Hematopoietic multipotent progenitor cell treated with erythropoietin and hydrocortisone succinate and interleukin-3 and kit ligand, for 6 days (in vitro differentiated cells): ENCODE data around the gene WDR33.
"Not testable (repeated sequence)": the region's sequence is repeated elsewhere in the genome, so short reads cannot be mapped to it uniquely, and the experiment has no call there.

Experiments
- DNase-seq: peaks from one replicate; pipeline ENCODE4 v3.0.0-alpha.2; 2015

WDR33 gene

DNA sequence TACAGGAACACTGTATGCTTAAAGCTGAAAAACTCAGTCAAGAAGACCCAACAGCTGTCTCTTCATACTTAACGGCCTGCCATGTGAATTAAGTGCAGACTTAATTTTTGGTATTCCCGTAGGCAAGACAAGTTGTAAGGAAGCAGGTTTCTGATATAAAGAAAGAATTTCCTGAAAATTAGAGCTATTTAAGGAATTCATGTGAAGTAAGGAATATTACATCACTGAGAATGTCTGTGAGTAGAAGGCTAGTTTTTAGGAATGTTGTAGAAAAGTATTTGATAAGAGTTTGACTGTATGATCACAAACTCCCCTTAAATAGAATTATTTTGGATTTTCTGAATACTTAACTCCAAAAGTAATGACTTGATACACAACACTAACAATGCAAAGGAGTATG lies 51.0 kb downstream of the WDR33 start:
- no peak for DNase-seq

- DNase-seq, result peak; percentile 13
Measured at GRCh38 chr2:127754186-127754585, 56.8 kb downstream of the WDR33 start.

GRCh38 chr2:127753374-127753773 lies 57.6 kb downstream of the WDR33 start:
- DNase-seq, result no peak

DNA sequence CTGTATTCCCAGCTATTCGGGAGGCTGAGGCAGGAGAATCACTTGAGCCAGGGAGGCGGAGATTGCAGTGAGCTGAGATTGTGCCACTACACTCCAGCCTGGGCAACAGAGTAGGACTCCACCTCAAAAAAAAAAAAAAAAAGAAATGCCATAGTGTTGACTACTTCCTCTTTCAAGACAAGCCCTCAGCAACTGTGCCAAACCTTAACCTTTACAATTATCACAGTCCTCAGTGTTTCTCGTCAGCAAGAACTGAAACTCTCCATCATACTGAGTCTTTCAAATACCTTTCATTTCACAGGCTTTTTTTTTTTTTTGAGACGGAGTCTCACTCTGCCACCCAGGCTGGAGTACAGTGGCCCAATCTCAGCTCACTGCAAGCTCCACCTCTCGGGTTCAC lies 61.4 kb downstream of the WDR33 start:
- not testable (repeated sequence) for DNase-seq

DNA sequence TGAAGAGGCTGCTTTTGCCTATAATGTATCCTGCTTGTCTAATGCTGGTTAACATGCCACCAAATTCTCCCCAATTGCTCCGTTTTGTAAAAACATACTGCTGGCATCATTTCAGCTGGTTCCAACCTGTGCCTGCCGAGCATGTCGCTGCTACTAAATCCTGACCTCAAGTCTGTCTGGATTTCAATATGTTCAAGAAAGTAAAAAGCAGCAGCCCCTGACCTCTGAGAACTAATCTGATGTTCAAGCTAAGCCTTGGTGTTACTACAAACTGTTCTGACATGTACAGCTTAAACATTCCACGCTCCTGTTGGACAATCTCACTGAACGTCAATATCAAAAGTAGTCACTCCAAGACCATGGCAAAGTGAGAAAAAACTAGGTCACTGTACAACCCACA lies 63.4 kb downstream of the WDR33 start:
- no peak for DNase-seq

GRCh38 chr2:127743477-127744026 lies 67.4 kb downstream of the WDR33 start:
- no peak for DNase-seq

- no peak for DNase-seq
Measured at GRCh38 chr2:127740665-127741288, 70.2 kb downstream of the WDR33 start.

- DNase-seq, result no peak
Measured at GRCh38 chr2:127739800-127740199, 71.2 kb downstream of the WDR33 start.

GRCh38 chr2:127737892-127738291 lies 73.1 kb downstream of the WDR33 start:
- DNase-seq, result no peak

GRCh38 chr2:127735537-127736399 lies 75.2 kb downstream of the WDR33 start:
- no peak for DNase-seq

DNA sequence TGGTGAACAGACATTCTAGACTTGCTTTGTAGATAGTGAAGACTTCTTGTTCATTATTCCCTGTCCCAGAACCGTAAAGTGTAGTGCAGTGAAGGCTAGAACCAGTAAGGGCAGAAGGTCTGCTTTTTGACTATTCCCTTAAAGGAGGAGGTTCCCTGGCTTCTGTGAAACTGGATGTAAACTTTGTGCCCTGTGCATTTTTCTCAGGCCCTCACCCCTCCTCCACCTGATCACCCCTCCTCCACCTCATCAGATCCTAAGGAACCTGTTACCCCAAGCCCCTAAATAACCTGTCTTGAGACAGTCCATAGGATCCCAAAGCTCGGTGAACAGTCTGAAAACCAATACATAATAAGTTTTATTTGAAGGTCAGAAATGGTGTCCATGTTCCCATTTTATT lies 75.9 kb downstream of the WDR33 start:
- DNase-seq, result no peak

GRCh38 chr2:127733816-127734537 lies 77.0 kb downstream of the WDR33 start:
- DNase-seq, result no peak

GRCh38 chr2:127733113-127733815 lies 77.7 kb downstream of the WDR33 start:
- DNase-seq, result no peak

DNA sequence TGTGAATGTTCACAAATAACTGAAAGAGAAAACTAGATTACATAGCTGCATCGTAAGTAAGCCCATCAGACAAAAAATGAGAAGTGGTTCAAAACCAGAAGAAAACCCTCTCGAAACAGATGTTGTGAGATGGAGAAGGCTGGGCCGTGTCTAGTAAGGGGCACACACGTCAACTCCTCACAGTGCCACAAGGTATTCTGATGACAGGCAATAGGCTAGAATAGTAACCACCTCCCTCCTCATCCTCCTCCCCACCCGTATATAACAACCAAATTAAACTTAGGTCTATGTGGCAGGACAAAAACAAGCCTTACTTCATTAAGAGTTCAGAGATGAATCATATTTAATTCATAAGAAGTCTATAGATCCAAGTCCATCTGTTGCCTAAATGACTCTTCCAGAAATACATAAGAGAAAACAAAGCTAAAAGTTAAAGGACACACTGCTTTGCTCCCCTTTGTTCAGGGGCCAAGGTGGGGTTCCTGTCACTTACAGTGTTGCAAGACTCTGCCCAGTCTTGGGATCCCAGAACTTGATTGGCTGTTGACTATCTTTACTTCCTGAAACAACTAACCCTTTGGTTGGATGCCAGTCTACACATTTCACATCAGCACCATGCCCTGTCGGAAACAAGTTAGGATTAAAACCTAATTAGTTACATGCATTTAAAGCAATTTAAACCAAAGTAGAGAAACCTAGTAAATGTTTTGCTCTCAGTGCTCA lies 84.7 kb downstream of the WDR33 start:
- no peak for DNase-seq

DNA sequence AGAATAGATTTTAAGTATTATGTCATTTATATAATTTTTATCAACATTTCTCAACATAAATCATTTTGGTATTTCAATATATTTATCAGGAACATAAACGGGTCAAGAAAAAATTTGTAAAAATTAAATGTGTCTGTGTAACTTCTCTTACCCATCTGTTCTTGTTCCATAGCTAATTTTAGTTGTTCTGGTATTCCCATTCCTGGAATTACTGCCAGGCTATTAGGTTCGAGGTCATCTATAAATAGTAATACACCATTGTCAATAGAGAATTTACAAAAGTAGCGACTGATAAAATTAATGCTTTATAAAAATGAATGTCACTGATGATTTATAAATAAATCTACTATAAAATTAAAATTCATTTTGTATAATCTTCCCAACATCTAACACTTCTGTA lies 88.2 kb downstream of the WDR33 start:
- DNase-seq, result no peak

DNA sequence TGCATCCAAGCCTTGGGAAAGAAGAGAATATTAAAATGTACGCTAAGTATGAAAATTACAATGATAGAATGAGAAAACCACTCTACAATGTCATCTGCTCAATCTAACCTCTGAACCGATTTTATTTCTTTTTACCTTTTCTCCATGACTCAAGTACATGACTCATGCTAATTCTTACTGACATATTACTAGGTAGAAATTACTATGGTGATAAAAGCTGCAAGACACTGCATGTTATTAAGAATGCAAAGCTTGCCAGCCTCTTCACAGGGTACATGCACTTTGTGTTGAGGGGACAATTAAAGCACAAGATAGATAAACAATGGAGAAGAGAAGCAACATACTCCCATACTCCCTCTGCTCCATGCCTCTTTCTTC lies 89.0 kb downstream of the WDR33 start:
- DNase-seq, result no peak

GRCh38 chr2:127721311-127721977 lies 89.5 kb downstream of the WDR33 start:
- DNase-seq, result no peak

GRCh38 chr2:127719301-127720218 lies 91.4 kb downstream of the WDR33 start:
- no peak for DNase-seq

- no peak for DNase-seq
Measured at GRCh38 chr2:127718271-127718670, 92.7 kb downstream of the WDR33 start.

DNA sequence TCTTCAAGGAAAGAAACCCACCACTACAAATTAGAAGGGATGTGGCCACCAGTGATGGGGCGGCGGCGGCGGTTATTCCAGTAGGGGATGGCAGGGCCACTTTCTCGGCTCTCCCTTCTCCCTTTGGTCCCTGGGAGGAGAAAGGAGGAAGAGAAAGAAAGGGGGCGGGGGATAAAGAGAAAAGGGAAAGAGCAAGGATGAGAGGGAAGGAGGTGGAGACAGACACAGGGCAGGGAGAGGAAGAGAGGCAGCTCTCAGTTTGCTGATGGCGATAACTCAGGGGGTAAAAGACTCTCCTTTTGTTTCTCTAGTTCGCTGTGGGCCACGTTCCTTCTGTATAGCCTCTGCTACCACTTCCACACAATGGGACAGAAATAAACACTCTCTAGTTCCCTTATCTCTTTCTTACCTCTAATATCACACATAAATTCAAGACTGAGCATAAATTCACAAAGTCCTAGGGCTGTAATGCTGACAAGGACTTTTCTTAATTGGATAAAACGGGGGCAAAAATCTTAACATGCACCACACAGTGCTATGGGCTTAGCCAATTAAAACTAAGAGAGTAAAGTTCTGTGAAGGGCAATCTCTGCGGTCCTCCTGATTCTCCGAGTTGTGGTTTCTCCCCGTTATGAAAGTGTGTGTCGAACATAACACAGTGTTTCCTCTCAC lies 95.1 kb downstream of the WDR33 start:
- DNase-seq, result no peak
